ENCODE results near the gene ESR2.
"Not testable (repeated sequence)": the region's sequence is repeated elsewhere in the genome, so short reads cannot be mapped to it uniquely, and the experiment has no call there.

ESR2 gene

GRCh38 chr14:64053694-64054669 lies 240.2 kb downstream of the ESR2 start:
- H3K36me3 ChIP-seq (ENCODE audit: control insufficient read depth, insufficient read depth, low read length) = no peaks in the 10 kb centered on the region
- no peak overlapping the region for H3K4ac ChIP-seq (ENCODE audit: low read depth, low read length)
- WGBS (ENCODE audit: extremely low coverage, insufficient coverage, low lambda C conversion rate) = no CpG with 5 or more reads among the region's 10 CpGs
- H3K23ac ChIP-seq (ENCODE audit: low read length) = no peak overlapping the region
- no peak overlapping the region for H3K56ac ChIP-seq (ENCODE audit: low read length)
- no peaks in the 10 kb centered on the region for H3K27me3 ChIP-seq (ENCODE audit: insufficient read depth, low read length, poor library complexity)
- H3K4me3 ChIP-seq (ENCODE audit: low read length) = no peak overlapping the region
- no peak overlapping the region for H3K27ac ChIP-seq (ENCODE audit: low read depth, low read length)
- no peak for DNase-seq
- H3K79me1 ChIP-seq (ENCODE audit: low read length) = no peaks in the 10 kb centered on the region
- H2BK15ac ChIP-seq (replicated peaks; ENCODE audit: low read depth) = no peak overlapping the region
- H4K8ac ChIP-seq (ENCODE audit: low read depth, low read length) = no peak overlapping the region
- H3K18ac ChIP-seq (ENCODE audit: low read length) = no peak overlapping the region
- no peak overlapping the region for H2AK5ac ChIP-seq (ENCODE audit: low read length)
- no peak overlapping the region for H2BK5ac ChIP-seq (ENCODE audit: low read length)
- H4K5ac ChIP-seq (ENCODE audit: low read length) = no peak overlapping the region
- H3K9ac ChIP-seq (ENCODE audit: low read length) = no peak overlapping the region
- no peaks in the 10 kb centered on the region for H3K79me2 ChIP-seq (ENCODE audit: control insufficient read depth, insufficient read depth, low read length)
- no peaks in the 10 kb centered on the region for H3K4me1 ChIP-seq (ENCODE audit: control insufficient read depth, low read depth, low read length)
- H2BK120ac ChIP-seq (ENCODE audit: low read depth, low read length) = no peak overlapping the region
- H3K4me2 ChIP-seq (ENCODE audit: low read length) = no peak overlapping the region

GRCh38 chr14:64049616-64050381 lies 244.4 kb downstream of the ESR2 start:
- no peak overlapping the region for H3K23ac ChIP-seq (ENCODE audit: low read length)
- H3K79me1 ChIP-seq (ENCODE audit: low read length) = no peaks in the 10 kb centered on the region
- no peak overlapping the region for H2AK5ac ChIP-seq (ENCODE audit: low read length)
- H3K56ac ChIP-seq (ENCODE audit: low read length) = no peak overlapping the region
- H3K27me3 ChIP-seq (ENCODE audit: insufficient read depth, low read length, poor library complexity) = no peaks in the 10 kb centered on the region
- no peaks in the 10 kb centered on the region for H3K79me2 ChIP-seq (ENCODE audit: control insufficient read depth, insufficient read depth, low read length)
- H4K5ac ChIP-seq (ENCODE audit: low read length) = no peak overlapping the region
- no peak overlapping the region for H2BK120ac ChIP-seq (ENCODE audit: low read depth, low read length)
- no peak overlapping the region for H3K18ac ChIP-seq (ENCODE audit: low read length)
- H3K27ac ChIP-seq (ENCODE audit: low read depth, low read length) = no peak overlapping the region
- H3K4me3 ChIP-seq (ENCODE audit: low read length) = no peak overlapping the region
- H4K8ac ChIP-seq (ENCODE audit: low read depth, low read length) = no peak overlapping the region
- no peak for DNase-seq
- no CpG with 5 or more reads among the region's 2 CpGs for WGBS (ENCODE audit: extremely low coverage, insufficient coverage, low lambda C conversion rate)
- no peaks in the 10 kb centered on the region for H3K36me3 ChIP-seq (ENCODE audit: control insufficient read depth, insufficient read depth, low read length)
- H3K4me2 ChIP-seq (ENCODE audit: low read length) = no peak overlapping the region
- no peaks in the 10 kb centered on the region for H3K4me1 ChIP-seq (ENCODE audit: control insufficient read depth, low read depth, low read length)
- H3K9ac ChIP-seq (ENCODE audit: low read length) = no peak overlapping the region
- H3K4ac ChIP-seq (ENCODE audit: low read depth, low read length) = no peak overlapping the region
- H2BK5ac ChIP-seq (ENCODE audit: low read length) = no peak overlapping the region
- H2BK15ac ChIP-seq (replicated peaks; ENCODE audit: low read depth) = no peak overlapping the region

- no peak overlapping the region for H2BK5ac ChIP-seq (ENCODE audit: low read length)
- H4K8ac ChIP-seq (ENCODE audit: low read depth, low read length) = no peak overlapping the region
- H3K4me2 ChIP-seq (ENCODE audit: low read length) = no peak overlapping the region
- H3K4me1 ChIP-seq (ENCODE audit: control insufficient read depth, low read depth, low read length) = no peaks in the 10 kb centered on the region
- no peak overlapping the region for H3K18ac ChIP-seq (ENCODE audit: low read length)
- no peaks in the 10 kb centered on the region for H3K79me1 ChIP-seq (ENCODE audit: low read length)
- no peak overlapping the region for H3K23ac ChIP-seq (ENCODE audit: low read length)
- no peak overlapping the region for H3K4ac ChIP-seq (ENCODE audit: low read depth, low read length)
- H3K4me3 ChIP-seq (ENCODE audit: low read length) = no peak overlapping the region
- no peak for DNase-seq
- no peak overlapping the region for H3K56ac ChIP-seq (ENCODE audit: low read length)
- no peaks in the 10 kb centered on the region for H3K36me3 ChIP-seq (ENCODE audit: control insufficient read depth, insufficient read depth, low read length)
- no CpG with 5 or more reads among the region's 2 CpGs for WGBS (ENCODE audit: extremely low coverage, insufficient coverage, low lambda C conversion rate)
- H4K5ac ChIP-seq (ENCODE audit: low read length) = no peak overlapping the region
- no peak overlapping the region for H3K9ac ChIP-seq (ENCODE audit: low read length)
- H3K27me3 ChIP-seq (ENCODE audit: insufficient read depth, low read length, poor library complexity) = no peaks in the 10 kb centered on the region
- no peaks in the 10 kb centered on the region for H3K79me2 ChIP-seq (ENCODE audit: control insufficient read depth, insufficient read depth, low read length)
- H2BK120ac ChIP-seq (ENCODE audit: low read depth, low read length) = no peak overlapping the region
- H2BK15ac ChIP-seq (replicated peaks; ENCODE audit: low read depth) = no peak overlapping the region
- no peak overlapping the region for H2AK5ac ChIP-seq (ENCODE audit: low read length)
- no peak overlapping the region for H3K27ac ChIP-seq (ENCODE audit: low read depth, low read length)
Measured at GRCh38 chr14:64045091-64045490, 249.1 kb downstream of the ESR2 start.

GRCh38 chr14:64043296-64043695 lies 250.9 kb downstream of the ESR2 start:
- DNase-seq; H2AK5ac ChIP-seq (ENCODE audit: low read length); H3K56ac ChIP-seq (ENCODE audit: low read length); H3K23ac ChIP-seq (ENCODE audit: low read length); H4K5ac ChIP-seq (ENCODE audit: low read length); H3K27me3 ChIP-seq (ENCODE audit: insufficient read depth, low read length, poor library complexity); H2BK5ac ChIP-seq (ENCODE audit: low read length); H3K79me1 ChIP-seq (ENCODE audit: low read length); H4K8ac ChIP-seq (ENCODE audit: low read depth, low read length); H3K36me3 ChIP-seq (ENCODE audit: control insufficient read depth, insufficient read depth, low read length); H2BK120ac ChIP-seq (ENCODE audit: low read depth, low read length); H3K4ac ChIP-seq (ENCODE audit: low read depth, low read length); H3K4me1 ChIP-seq (ENCODE audit: control insufficient read depth, low read depth, low read length); H3K9ac ChIP-seq (ENCODE audit: low read length); H3K79me2 ChIP-seq (ENCODE audit: control insufficient read depth, insufficient read depth, low read length); H3K4me2 ChIP-seq (ENCODE audit: low read length); H3K4me3 ChIP-seq (ENCODE audit: low read length); H2BK15ac ChIP-seq (replicated peaks; ENCODE audit: low read depth); H3K27ac ChIP-seq (ENCODE audit: low read depth, low read length); H3K18ac ChIP-seq (ENCODE audit: low read length): not testable (repeated sequence)
- no CpG with 5 or more reads among the region's 6 CpGs for WGBS (ENCODE audit: extremely low coverage, insufficient coverage, low lambda C conversion rate)

- H3K27me3 ChIP-seq (ENCODE audit: insufficient read depth, low read length, poor library complexity) = no peaks in the 10 kb centered on the region
- no peak overlapping the region for H2BK120ac ChIP-seq (ENCODE audit: low read depth, low read length)
- H3K56ac ChIP-seq (ENCODE audit: low read length) = no peak overlapping the region
- no peak overlapping the region for H2AK5ac ChIP-seq (ENCODE audit: low read length)
- H3K79me2 ChIP-seq (ENCODE audit: control insufficient read depth, insufficient read depth, low read length) = no peaks in the 10 kb centered on the region
- no peak overlapping the region for H3K4ac ChIP-seq (ENCODE audit: low read depth, low read length)
- H4K8ac ChIP-seq (ENCODE audit: low read depth, low read length) = no peak overlapping the region
- no peak overlapping the region for H2BK5ac ChIP-seq (ENCODE audit: low read length)
- 100% methylated on average over 1 of the region's 2 CpGs for WGBS (ENCODE audit: extremely low coverage, insufficient coverage, low lambda C conversion rate)
- no peak overlapping the region for H3K4me3 ChIP-seq (ENCODE audit: low read length)
- H4K5ac ChIP-seq (ENCODE audit: low read length) = no peak overlapping the region
- DNase-seq = peak; percentile 11
- H3K4me2 ChIP-seq (ENCODE audit: low read length) = no peak overlapping the region
- no peak overlapping the region for H2BK15ac ChIP-seq (replicated peaks; ENCODE audit: low read depth)
- no peak overlapping the region for H3K9ac ChIP-seq (ENCODE audit: low read length)
- no peak overlapping the region for H3K23ac ChIP-seq (ENCODE audit: low read length)
- no peaks in the 10 kb centered on the region for H3K4me1 ChIP-seq (ENCODE audit: control insufficient read depth, low read depth, low read length)
- no peak overlapping the region for H3K27ac ChIP-seq (ENCODE audit: low read depth, low read length)
- H3K18ac ChIP-seq (ENCODE audit: low read length) = no peak overlapping the region
- no peaks in the 10 kb centered on the region for H3K79me1 ChIP-seq (ENCODE audit: low read length)
- H3K36me3 ChIP-seq (ENCODE audit: control insufficient read depth, insufficient read depth, low read length) = no peaks in the 10 kb centered on the region
Measured at GRCh38 chr14:64040044-64040443, 254.1 kb downstream of the ESR2 start.

Measured in mesendoderm (in vitro differentiated cells).